GM03348 (cell line): Measurements from ENCODE around the gene NFIC.
"Not testable (repeated sequence)": the region's sequence is repeated elsewhere in the genome, so short reads cannot be mapped to it uniquely, and the experiment has no call there.

ENCODE experiments used
- DNase-seq: peaks from one replicate; pipeline ENCODE4 v3.0.0; 2012; ENCODE audit warnings: low spot score

Gene NFIC

GRCh38 chr19:3399311-3399710, 32.9 kb downstream of the NFIC start:
- DNase-seq: not testable (repeated sequence)

GRCh38 chr19:3401004-3401768, 34.8 kb downstream of the NFIC start:
- DNase-seq: no peak

- DNase-seq: no peak
Measured at GRCh38 chr19:3402631-3403443, 36.5 kb downstream of the NFIC start.

GRCh38 chr19:3403489-3404323, 37.3 kb downstream of the NFIC start:
- peak; percentile 95 for DNase-seq

GRCh38 chr19:3404324-3405260, 38.2 kb downstream of the NFIC start:
- peak; percentile 93 for DNase-seq

GRCh38 chr19:3405261-3405653, 38.9 kb downstream of the NFIC start:
- DNase-seq: no peak

- DNase-seq: no peak
Measured at GRCh38 chr19:3406571-3407111, 40.3 kb downstream of the NFIC start.

GRCh38 chr19:3407556-3408516, 41.5 kb downstream of the NFIC start:
- peak; percentile 65 for DNase-seq

- no peak for DNase-seq
Measured at GRCh38 chr19:3408996-3409345, 42.6 kb downstream of the NFIC start.

- no peak for DNase-seq
Measured at GRCh38 chr19:3409346-3410064, 43.1 kb downstream of the NFIC start.

GRCh38 chr19:3411636-3412035, 45.3 kb downstream of the NFIC start:
- DNase-seq: no peak

- no peak for DNase-seq
Measured at GRCh38 chr19:3412066-3412465, 45.7 kb downstream of the NFIC start.

- no peak for DNase-seq
Measured at GRCh38 chr19:3413796-3414327, 47.5 kb downstream of the NFIC start.

GRCh38 chr19:3415695-3416094, 49.3 kb downstream of the NFIC start:
- no peak for DNase-seq

- DNase-seq: no peak
Measured at GRCh38 chr19:3420244-3420755, 53.9 kb downstream of the NFIC start.

GRCh38 chr19:3420909-3421619, 54.7 kb downstream of the NFIC start:
- no peak for DNase-seq

- not testable (repeated sequence) for DNase-seq
Measured at GRCh38 chr19:3421656-3422055, 55.3 kb downstream of the NFIC start.

GRCh38 chr19:3423183-3423829, 56.9 kb downstream of the NFIC start:
- no peak for DNase-seq
